Activated T-helper 1 cell treated with Interleukin-2 at 50 U/mL for 16 hours (primary cell): ENCODE measurements around the gene LIPE.
A peak's percentile ranks its signal among the peaks of the same experiment; 100 is the strongest.

ENCODE experiments used
- DNase-seq: peaks from one replicate; pipeline ENCODE4 v3.0.0-alpha.2; 2020; ENCODE audit warnings: low read depth

LIPE gene

GRCh38 chr19:42412661-42413076 is 14.5 kb downstream of the LIPE start:
- no peak for DNase-seq

GRCh38 chr19:42412227-42412626 is 15.0 kb downstream of the LIPE start:
- no peak for DNase-seq

- DNase-seq: no peak
Observed at GRCh38 chr19:42411581-42412178, 15.5 kb downstream of the LIPE start.

GRCh38 chr19:42410371-42410770 is 16.8 kb downstream of the LIPE start:
- DNase-seq: no peak

- no peak for DNase-seq
Observed at GRCh38 chr19:42409477-42409876, 17.7 kb downstream of the LIPE start.

GRCh38 chr19:42407816-42408175 is 19.4 kb downstream of the LIPE start:
- DNase-seq: no peak

GRCh38 chr19:42407085-42407815 is 19.9 kb downstream of the LIPE start:
- DNase-seq: no peak

GRCh38 chr19:42406111-42406510 is 21.1 kb downstream of the LIPE start:
- DNase-seq: no peak

GRCh38 chr19:42403586-42403985 is 23.6 kb downstream of the LIPE start:
- DNase-seq: no peak

GRCh38 chr19:42402376-42403116 is 24.6 kb downstream of the LIPE start:
- DNase-seq: no peak

GRCh38 chr19:42401365-42402303 is 25.6 kb downstream of the LIPE start:
- peak; percentile 57 for DNase-seq

- no peak for DNase-seq
Observed at GRCh38 chr19:42400404-42400803, 26.8 kb downstream of the LIPE start.

- DNase-seq: no peak
Observed at GRCh38 chr19:42397263-42398166, 29.7 kb downstream of the LIPE start.

- peak; percentile 85 for DNase-seq
Observed at GRCh38 chr19:42396381-42397262, 30.6 kb downstream of the LIPE start.

- DNase-seq: no peak
Observed at GRCh38 chr19:42394751-42395150, 32.4 kb downstream of the LIPE start.

- DNase-seq: no peak
Observed at GRCh38 chr19:42392165-42392564, 35.0 kb downstream of the LIPE start.

GRCh38 chr19:42389899-42390298 is 37.3 kb downstream of the LIPE start, which contains the start of gene CNFN:
Gene CNFN, minus strand, starts transcription at chr19:42390297. Its CDS starts 1,260 bp downstream, at chr19:42389037.
- no peak for DNase-seq

- DNase-seq: no peak
Observed at GRCh38 chr19:42388851-42389489, 38.2 kb downstream of the LIPE start.

- DNase-seq: peak; percentile 44
Observed at GRCh38 chr19:42386974-42387707, 40.0 kb downstream of the LIPE start.
